Testis (tissue), 3 donors: Measurements from ENCODE around the gene CUL7. TPM values are rescaled to one million over a fixed set of nuclear protein-coding genes. Genes with fewer than 3 reads are reported as not detected.

Experiments
- DNase-seq: peaks from one replicate; pipeline ENCODE4 v3.0.0-alpha.2; 2019
- H3K27ac ChIP-seq, 2 donors: fragments of 200-600 bp; sonication (generic); one replicate each; pipeline ENCODE4 v1.5.1; 2019
- H3K27me3 ChIP-seq: fragments of 200-600 bp; sonication (generic); one replicate; pipeline ENCODE4 v1.5.1; 2019
- H3K36me3 ChIP-seq: fragments of 200-600 bp; sonication (generic); one replicate; pipeline ENCODE4 v1.5.1; 2017; ENCODE audit warnings: low read depth; ENCODE audit errors: missing control alignments
- H3K4me1 ChIP-seq: fragments of 200-600 bp; sonication (generic); one replicate; pipeline ENCODE4 v1.5.1; 2019
- H3K4me3 ChIP-seq, 2 donors: fragments of 200-600 bp; sonication (generic); one replicate each; pipeline ENCODE4 v1.5.1; 2017 to 2019
- H3K9me3 ChIP-seq: fragments of 200-600 bp; sonication (generic); one replicate; pipeline ENCODE4 v1.5.1; 2017
- POLR2A ChIP-seq: fragments of 450-650 bp; IDR thresholded peaks from one replicate; pipeline ENCODE4 v1.6.1; 2017; ENCODE audit warnings: antibody characterized with exemption, mild to moderate bottlenecking, moderate library complexity
- WGBS, 2 donors: methylation state at CpG; one replicate each; pipeline ENCODE4 v1.1.5; 2018; 5-methylcytosine and 5-hydroxymethylcytosine counted together
- intact Hi-C: fragments of 100-400 bp; cut with DNase I; formaldehyde crosslinking; loops from one replicate; pipeline ENCODE4 v1.15.1; 2023; ENCODE audit warnings: low total_unique reads
- polyA plus RNA-seq: library from polyadenylated mRNA; stranded (reverse); fragments of 350-450 nt; fragmentation: Illumina TruSeq; extraction: RNeasy Lipid Tissue Mini Kit (QIAGEN cat#74804); gene quantifications from one replicate; pipeline ENCODE4 v1.2.3, GENCODE V29; 2014; ENCODE audit warnings: low read depth, low replicate concordance; ENCODE audit not compliant: insufficient read depth
- total RNA-seq, 2 donors: library from RNA; depleted of rRNA; stranded (reverse); fragments of >200 nt; gene quantifications; one replicate each; pipeline ENCODE4 v1.2.3, GENCODE V29; 2016
- TF ChIP-seq, protein P1 (sequence below), 3 experiments: fragments of 450-650 bp in 2 of 3; fragments of 200-600 bp in 1 of 3; sonication (generic) in 1 of 3; IDR thresholded peaks; one replicate each; pipeline ENCODE4 v1.5.1; 2016 to 2019; ENCODE audit warnings: antibody characterized with exemption in 3 of 3, mild to moderate bottlenecking in 2 of 3, moderate library complexity in 1 of 3

The CUL7 gene
- total and polyA plus RNA-seq, 3 donors from 2014 or later, result 16.6 to 31.5 (median 23.9) TPM

GRCh38 chr6:43011207-43011606 is 42.4 kb downstream of the CUL7 start:
- Histone ChIP-seq H3K4me1 (peaks cover 24% of the 10 kb centered on the region), H3K4me3 (no peak overlapping the region), H3K36me3 (no peaks in the 10 kb centered on the region), H3K9me3 (no peaks in the 10 kb centered on the region), H3K27ac (no peak overlapping the region), H3K27me3 (no peaks in the 10 kb centered on the region)
- TF ChIP-seq, protein P1, sequence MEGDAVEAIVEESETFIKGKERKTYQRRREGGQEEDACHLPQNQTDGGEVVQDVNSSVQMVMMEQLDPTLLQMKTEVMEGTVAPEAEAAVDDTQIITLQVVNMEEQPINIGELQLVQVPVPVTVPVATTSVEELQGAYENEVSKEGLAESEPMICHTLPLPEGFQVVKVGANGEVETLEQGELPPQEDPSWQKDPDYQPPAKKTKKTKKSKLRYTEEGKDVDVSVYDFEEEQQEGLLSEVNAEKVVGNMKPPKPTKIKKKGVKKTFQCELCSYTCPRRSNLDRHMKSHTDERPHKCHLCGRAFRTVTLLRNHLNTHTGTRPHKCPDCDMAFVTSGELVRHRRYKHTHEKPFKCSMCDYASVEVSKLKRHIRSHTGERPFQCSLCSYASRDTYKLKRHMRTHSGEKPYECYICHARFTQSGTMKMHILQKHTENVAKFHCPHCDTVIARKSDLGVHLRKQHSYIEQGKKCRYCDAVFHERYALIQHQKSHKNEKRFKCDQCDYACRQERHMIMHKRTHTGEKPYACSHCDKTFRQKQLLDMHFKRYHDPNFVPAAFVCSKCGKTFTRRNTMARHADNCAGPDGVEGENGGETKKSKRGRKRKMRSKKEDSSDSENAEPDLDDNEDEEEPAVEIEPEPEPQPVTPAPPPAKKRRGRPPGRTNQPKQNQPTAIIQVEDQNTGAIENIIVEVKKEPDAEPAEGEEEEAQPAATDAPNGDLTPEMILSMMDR (IDR thresholded peaks at IDR 0.05), result no peak
- TF ChIP-seq POLR2A, result no peak
- intact Hi-C loops, result loop anchor here (5.0 kb wide), 1 partner anchor 131 kb away; no protein-coding TSS in a partner anchor
- no peak for DNase-seq
- WGBS, 2 donors, result 61 to 74% methylated on average over 6 of the region's 6 CpGs

DNA sequence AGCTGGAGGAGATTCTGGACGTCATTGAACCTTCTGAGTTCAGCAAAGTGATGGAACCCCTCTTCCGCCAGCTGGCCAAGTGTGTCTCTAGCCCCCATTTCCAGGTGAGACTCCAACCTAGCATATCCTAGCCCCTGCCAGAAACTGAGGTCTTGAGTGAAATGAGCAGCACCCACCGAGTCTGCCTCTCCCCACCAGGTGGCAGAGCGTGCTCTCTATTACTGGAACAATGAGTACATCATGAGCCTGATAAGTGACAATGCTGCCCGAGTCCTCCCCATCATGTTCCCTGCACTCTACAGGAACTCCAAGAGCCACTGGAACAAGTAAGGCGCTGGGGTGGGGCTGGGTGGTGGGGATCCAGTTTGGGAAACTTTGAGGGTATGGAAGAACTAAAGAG is 44.5 kb downstream of the CUL7 start:
- no peak overlapping the region for H3K27ac ChIP-seq
- DNase-seq, result peak; percentile 85
- no peaks in the 10 kb centered on the region for H3K36me3 ChIP-seq
- no peak overlapping the region for H3K4me3 ChIP-seq
- intact Hi-C loops, result no loop called here
- WGBS, 2 donors, result 50 to 62% methylated on average over 6 of the region's 6 CpGs
- H3K27me3 ChIP-seq, result no peaks in the 10 kb centered on the region
- no peaks in the 10 kb centered on the region for H3K9me3 ChIP-seq
- TF ChIP-seq POLR2A, result no peak
- TF ChIP-seq, protein P1 (IDR thresholded peaks at IDR 0.05), result peak; percentile 18 to 45 (median 44)
- H3K4me1 ChIP-seq, result peaks cover 9% of the 10 kb centered on the region

DNA sequence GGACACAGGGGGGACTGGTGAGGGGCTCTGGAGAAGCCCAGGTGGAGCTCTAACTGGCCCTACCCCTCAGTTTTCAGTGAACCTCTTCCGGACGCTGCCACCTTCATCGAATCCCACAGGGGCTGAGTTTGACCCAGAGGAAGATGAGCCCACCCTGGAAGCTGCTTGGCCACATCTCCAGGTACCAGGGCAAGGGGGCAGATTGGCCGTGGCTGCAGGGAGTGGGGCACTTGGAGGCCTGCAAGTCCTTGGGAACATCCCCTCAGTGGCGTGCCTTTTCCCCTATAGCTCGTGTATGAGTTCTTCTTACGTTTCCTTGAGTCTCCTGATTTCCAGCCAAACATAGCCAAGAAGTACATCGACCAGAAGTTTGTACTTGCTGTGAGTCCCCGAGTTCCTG is 46.5 kb downstream of the CUL7 start:
- no peaks in the 10 kb centered on the region for H3K36me3 ChIP-seq
- no peaks in the 10 kb centered on the region for H3K4me1 ChIP-seq
- TF ChIP-seq, protein P1 (IDR thresholded peaks at IDR 0.05), result no peak
- TF ChIP-seq POLR2A, result no peak
- 82 to 84% methylated on average over 6 to 9 of the region's 9 CpGs for WGBS, 2 donors
- DNase-seq, result no peak
- H3K27ac ChIP-seq, result no peak overlapping the region
- no peak overlapping the region for H3K4me3 ChIP-seq
- intact Hi-C loops, result no loop called here
- no peaks in the 10 kb centered on the region for H3K27me3 ChIP-seq
- no peaks in the 10 kb centered on the region for H3K9me3 ChIP-seq

DNA sequence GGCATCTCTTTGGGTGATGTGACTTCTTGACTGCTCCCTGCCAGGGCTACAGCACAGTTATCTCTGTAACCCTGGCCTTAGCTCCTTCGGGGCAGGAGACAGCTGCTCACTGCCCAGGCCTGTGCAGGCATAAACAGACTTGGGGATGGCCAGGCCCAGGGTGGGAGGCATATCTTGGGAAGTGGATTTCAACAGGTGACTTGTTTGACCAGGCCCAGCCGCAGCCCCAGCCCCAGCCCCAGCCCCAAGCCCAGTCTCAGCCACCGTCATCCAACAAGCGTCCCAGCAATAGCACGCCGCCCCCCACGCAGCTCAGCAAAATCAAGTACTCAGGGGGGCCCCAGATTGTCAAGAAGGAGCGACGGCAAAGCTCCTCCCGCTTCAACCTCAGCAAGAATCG is 47.4 kb downstream of the CUL7 start:
- no peak overlapping the region for H3K27ac ChIP-seq
- no peaks in the 10 kb centered on the region for H3K27me3 ChIP-seq
- H3K9me3 ChIP-seq, result no peaks in the 10 kb centered on the region
- no peak for TF ChIP-seq POLR2A
- TF ChIP-seq, protein P1 (IDR thresholded peaks at IDR 0.05), result no peak
- no peaks in the 10 kb centered on the region for H3K4me1 ChIP-seq
- WGBS, 2 donors, result 90 to 95% methylated on average over 9 to 11 of the region's 11 CpGs
- DNase-seq, result no peak
- intact Hi-C loops, result no loop called here
- no peaks in the 10 kb centered on the region for H3K36me3 ChIP-seq
- no peak overlapping the region for H3K4me3 ChIP-seq

GRCh38 chr6:43005844-43006243 is 47.8 kb downstream of the CUL7 start:
- no peak for TF ChIP-seq POLR2A
- TF ChIP-seq, protein P1 (IDR thresholded peaks at IDR 0.05), result no peak
- 81 to 88% methylated on average over 5 of the region's 5 CpGs for WGBS, 2 donors
- H3K27me3 ChIP-seq, result no peaks in the 10 kb centered on the region
- H3K4me3 ChIP-seq, result no peak overlapping the region
- H3K36me3 ChIP-seq, result no peaks in the 10 kb centered on the region
- no peak for DNase-seq
- no peaks in the 10 kb centered on the region for H3K4me1 ChIP-seq
- intact Hi-C loops, result no loop called here
- no peak overlapping the region for H3K27ac ChIP-seq
- H3K9me3 ChIP-seq, result no peaks in the 10 kb centered on the region
